Measurements from ENCODE around the gene SP6.

Gene SP6

GRCh38 chr17:47856830-47857229 is 5.9 kb upstream of the SP6 start:
- CTCF ChIA-PET: interaction anchor here (3.5 to 20.4 kb wide), 2 partner anchors 8 to 30 kb away, joined by 14 to 547 read pairs; partner anchors contain the start of genes SP2 and SP6

GRCh38 chr17:47855737-47856136 is 4.8 kb upstream of the SP6 start:
- CTCF ChIA-PET: interaction anchor here (1.2 to 20.4 kb wide), 4 partner anchors 10 to 32 kb away, joined by 3 to 547 read pairs (median 6); partner anchors contain the start of genes SCRN2 and SP2
- no peaks in the 10 kb centered on the region for H3K9me3 Mint-ChIP-seq
- no peak overlapping the region for H3K4me3 Mint-ChIP-seq
- H3K4me1 Mint-ChIP-seq: peaks cover 9% of the 10 kb centered on the region
- no peak for DNase-seq
- no peaks in the 10 kb centered on the region for H3K36me3 Mint-ChIP-seq
- H3K27ac Mint-ChIP-seq: no peak overlapping the region
- H3K27me3 Mint-ChIP-seq: peaks cover 97% of the 10 kb centered on the region

More at GRCh38 chr17:47856830-47857229, 5.9 kb upstream of the SP6 start:
- Mint-ChIP-seq H3K4me1 (peaks cover 8% of the 10 kb centered on the region), H3K9me3 (no peaks in the 10 kb centered on the region), H3K4me3 (no peak overlapping the region), H3K27me3 (peaks cover 87% of the 10 kb centered on the region), H3K27ac (no peak overlapping the region), H3K36me3 (no peaks in the 10 kb centered on the region)
- DNase-seq: no peak

- CTCF ChIA-PET: interaction anchor here (2.0 to 20.4 kb wide), 2 partner anchors 17 to 34 kb away, joined by 6 to 547 read pairs; partner anchors contain the start of gene SP2
- Mint-ChIP-seq H3K36me3 (no peaks in the 10 kb centered on the region), H3K4me1 (peaks cover 16% of the 10 kb centered on the region), H3K9me3 (no peaks in the 10 kb centered on the region), H3K4me3 (no peak overlapping the region), H3K27me3 (peaks cover 100% of the 10 kb centered on the region), H3K27ac (no peak overlapping the region)
- DNase-seq: no peak
Observed at GRCh38 chr17:47853616-47854015, 2.7 kb upstream of the SP6 start.

- Mint-ChIP-seq H3K27ac (no peak overlapping the region), H3K27me3 (peaks cover 100% of the 10 kb centered on the region), H3K4me3 (no peak overlapping the region), H3K9me3 (no peaks in the 10 kb centered on the region), H3K4me1 (peaks cover 18% of the 10 kb centered on the region), H3K36me3 (no peaks in the 10 kb centered on the region)
- CTCF ChIA-PET: interaction anchor here (1.3 to 20.4 kb wide), 3 partner anchors 9 to 35 kb away, joined by 3 to 547 read pairs (median 6); partner anchors contain the start of gene SP2
- no peak for DNase-seq
Observed at GRCh38 chr17:47852113-47852949, 1.4 kb upstream of the SP6 start.

GRCh38 chr17:47851764-47852112 is 775 bp upstream of the SP6 start:
- Mint-ChIP-seq H3K27me3 (peaks cover 100% of the 10 kb centered on the region), H3K4me3 (no peak overlapping the region), H3K27ac (no peak overlapping the region), H3K9me3 (no peaks in the 10 kb centered on the region), H3K4me1 (peaks cover 22% of the 10 kb centered on the region), H3K36me3 (no peaks in the 10 kb centered on the region)
- no peak for DNase-seq
- CTCF ChIA-PET: interaction anchor here (1.3 to 20.4 kb wide), 3 partner anchors 9 to 36 kb away, joined by 3 to 547 read pairs (median 6); partner anchors contain the start of gene SP2

- peaks cover 100% of the 10 kb centered on the region for H3K27me3 Mint-ChIP-seq
- H3K4me3 Mint-ChIP-seq: peak overlapping the region; percentile 27
- DNase-seq: no peak
- CTCF ChIA-PET: interaction anchor here (0.7 to 20.4 kb wide), 3 partner anchors 8 to 37 kb away, joined by 3 to 547 read pairs (median 14); partner anchors contain the start of gene SP2
- H3K27ac Mint-ChIP-seq: no peak overlapping the region
- no peaks in the 10 kb centered on the region for H3K9me3 Mint-ChIP-seq
- H3K4me1 Mint-ChIP-seq: peaks cover 22% of the 10 kb centered on the region
- no peaks in the 10 kb centered on the region for H3K36me3 Mint-ChIP-seq
Observed at GRCh38 chr17:47850373-47850691, 631 bp downstream of the SP6 start.

- no peak for DNase-seq
- H3K9me3 Mint-ChIP-seq: no peaks in the 10 kb centered on the region
- peaks cover 23% of the 10 kb centered on the region for H3K4me1 Mint-ChIP-seq
- no peak overlapping the region for H3K27ac Mint-ChIP-seq
- H3K27me3 Mint-ChIP-seq: peaks cover 96% of the 10 kb centered on the region
- H3K4me3 Mint-ChIP-seq: no peak overlapping the region
- H3K36me3 Mint-ChIP-seq: no peaks in the 10 kb centered on the region
- CTCF ChIA-PET: interaction anchor here (0.9 to 20.4 kb wide), 10 partner anchors 10 to 171 kb away, joined by 3 to 547 read pairs (median 5); partner anchors contain the start of genes CDK5RAP3 and SP2
Observed at GRCh38 chr17:47848198-47848513, 2.8 kb downstream of the SP6 start.

- no peaks in the 10 kb centered on the region for H3K9me3 Mint-ChIP-seq
- CTCF ChIA-PET: interaction anchor here (0.9 to 20.4 kb wide), 10 partner anchors 11 to 171 kb away, joined by 3 to 547 read pairs (median 5); partner anchors contain the start of genes CDK5RAP3 and SP2
- peaks cover 92% of the 10 kb centered on the region for H3K27me3 Mint-ChIP-seq
- H3K27ac Mint-ChIP-seq: no peak overlapping the region
- H3K36me3 Mint-ChIP-seq: no peaks in the 10 kb centered on the region
- peak; percentile 50 for DNase-seq
- H3K4me1 Mint-ChIP-seq: peaks cover 28% of the 10 kb centered on the region
- no peak overlapping the region for H3K4me3 Mint-ChIP-seq
Observed at GRCh38 chr17:47847341-47848197, 3.4 kb downstream of the SP6 start.

GRCh38 chr17:47846716-47847340 is 4.1 kb downstream of the SP6 start:
- Mint-ChIP-seq H3K4me1 (peaks cover 28% of the 10 kb centered on the region), H3K27ac (no peak overlapping the region), H3K27me3 (peaks cover 85% of the 10 kb centered on the region), H3K9me3 (no peaks in the 10 kb centered on the region), H3K36me3 (no peaks in the 10 kb centered on the region), H3K4me3 (no peak overlapping the region)
- DNase-seq: no peak
- CTCF ChIA-PET: interaction anchor here (1.2 to 20.4 kb wide), 6 partner anchors 19 to 130 kb away, joined by 3 to 547 read pairs (median 4); partner anchors contain the start of genes CDK5RAP3 and SP2

GRCh38 chr17:47845716-47846075 is 5.3 kb downstream of the SP6 start:
- no peaks in the 10 kb centered on the region for H3K36me3 Mint-ChIP-seq
- H3K27ac Mint-ChIP-seq: no peak overlapping the region
- peaks cover 73% of the 10 kb centered on the region for H3K27me3 Mint-ChIP-seq
- H3K4me3 Mint-ChIP-seq: no peak overlapping the region
- peaks cover 35% of the 10 kb centered on the region for H3K4me1 Mint-ChIP-seq
- CTCF ChIA-PET: interaction anchor here (0.7 to 20.4 kb wide), 4 partner anchors 8 to 104 kb away, joined by 3 to 547 read pairs (median 3); partner anchors contain the start of gene SP2
- H3K9me3 Mint-ChIP-seq: no peaks in the 10 kb centered on the region
- no peak for DNase-seq

- H3K4me3 Mint-ChIP-seq: no peak overlapping the region
- H3K36me3 Mint-ChIP-seq: no peaks in the 10 kb centered on the region
- no peak overlapping the region for H3K27ac Mint-ChIP-seq
- peaks cover 67% of the 10 kb centered on the region for H3K27me3 Mint-ChIP-seq
- H3K9me3 Mint-ChIP-seq: no peaks in the 10 kb centered on the region
- DNase-seq: no peak
- H3K4me1 Mint-ChIP-seq: peaks cover 35% of the 10 kb centered on the region
- CTCF ChIA-PET: interaction anchor here (0.6 to 20.4 kb wide), 7 partner anchors 8 to 169 kb away, joined by 3 to 547 read pairs (median 3); partner anchors contain the start of gene SP2
Observed at GRCh38 chr17:47844814-47845715, 5.9 kb downstream of the SP6 start.

GRCh38 chr17:47844227-47844626 is 6.7 kb downstream of the SP6 start:
- Mint-ChIP-seq H3K27me3 (peaks cover 59% of the 10 kb centered on the region), H3K36me3 (no peaks in the 10 kb centered on the region), H3K4me1 (peaks cover 42% of the 10 kb centered on the region), H3K4me3 (no peak overlapping the region), H3K27ac (no peak overlapping the region), H3K9me3 (no peaks in the 10 kb centered on the region)
- CTCF ChIA-PET: interaction anchor here (0.6 to 20.4 kb wide), 5 partner anchors 20 to 170 kb away, joined by 3 to 547 read pairs (median 4); partner anchors contain the start of gene SP2
- DNase-seq: no peak

- Mint-ChIP-seq H3K36me3 (no peaks in the 10 kb centered on the region), H3K27ac (no peak overlapping the region), H3K4me3 (no peak overlapping the region), H3K27me3 (peaks cover 50% of the 10 kb centered on the region), H3K4me1 (peaks cover 45% of the 10 kb centered on the region), H3K9me3 (no peaks in the 10 kb centered on the region)
- CTCF ChIA-PET: interaction anchor here (0.6 to 20.4 kb wide), 14 partner anchors 9 to 178 kb away, joined by 3 to 547 read pairs (median 4); partner anchors contain the start of genes CDK5RAP3, PNPO and SP2
- no peak for DNase-seq
Observed at GRCh38 chr17:47843391-47843730, 7.6 kb downstream of the SP6 start.

Data from activated naive CD4-positive, alpha-beta T cell treated with anti-CD3 and anti-CD28 coated beads, Interleukin-2, amount 10 ng/mL, durations not matched to agents 7 days and 5 days (primary cell).